CD4-positive, alpha-beta T cell treated with Interleukin-2 at 100 ng/mL for 4 hours (primary cell): ENCODE data around the gene LMCD1.

Experiments
- DNase-seq: peaks from one replicate; pipeline ENCODE4 v3.0.0-alpha.2; 2020; ENCODE audit warnings: low spot score

The LMCD1 gene

DNA sequence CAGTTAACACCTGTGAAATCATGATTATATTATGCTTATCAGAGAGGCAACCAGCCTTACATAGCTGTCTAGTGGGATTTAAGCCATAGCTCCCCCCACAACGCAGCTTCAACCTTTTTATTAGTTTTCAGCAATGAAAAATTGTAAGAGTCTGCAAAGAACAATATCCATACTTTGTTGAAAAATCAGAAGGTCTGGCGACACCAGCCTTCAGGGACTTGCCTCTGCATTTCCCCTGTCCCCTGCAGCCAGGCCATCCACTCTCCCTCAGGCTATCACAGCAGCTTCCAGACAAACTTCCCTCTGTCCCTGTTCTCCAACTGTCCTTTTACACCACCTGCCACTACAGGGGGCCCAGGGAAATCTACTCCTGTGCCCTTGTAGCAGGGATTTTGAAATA lies 83.0 kb downstream of the LMCD1 start:
- DNase-seq, result no peak

DNA sequence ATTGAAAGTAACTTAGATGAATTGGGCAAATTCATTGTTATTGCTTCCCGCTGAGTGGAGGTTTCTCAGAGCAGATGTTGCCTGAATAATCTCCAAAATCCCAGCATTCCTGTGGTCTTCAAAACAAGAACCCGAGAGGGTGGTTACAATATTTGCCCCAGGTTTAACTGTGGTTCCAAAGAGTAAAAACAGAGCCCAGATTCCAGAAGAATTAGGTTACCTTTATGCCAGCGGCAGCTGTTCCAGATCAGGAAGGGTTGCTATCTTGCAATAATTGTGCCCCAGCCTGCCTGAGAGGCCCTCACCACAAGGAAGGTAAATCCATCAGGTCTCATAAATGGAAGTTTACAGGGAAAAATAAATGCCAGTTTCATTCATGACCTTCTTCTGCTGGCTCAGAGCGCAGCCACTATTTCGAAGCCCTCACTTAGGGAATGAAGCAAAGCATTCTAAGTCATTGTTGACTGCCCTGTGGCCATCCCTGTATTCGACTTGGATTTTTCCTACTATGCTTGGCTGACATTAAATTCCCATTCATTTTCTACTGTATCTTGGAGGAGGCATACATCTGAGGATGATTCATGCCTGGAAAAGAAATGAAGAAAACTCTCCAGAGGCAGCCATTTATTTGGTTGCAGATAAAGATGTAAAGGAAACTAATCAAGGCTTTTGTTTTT lies 88.4 kb downstream of the LMCD1 start:
- DNase-seq, result no peak

DNA sequence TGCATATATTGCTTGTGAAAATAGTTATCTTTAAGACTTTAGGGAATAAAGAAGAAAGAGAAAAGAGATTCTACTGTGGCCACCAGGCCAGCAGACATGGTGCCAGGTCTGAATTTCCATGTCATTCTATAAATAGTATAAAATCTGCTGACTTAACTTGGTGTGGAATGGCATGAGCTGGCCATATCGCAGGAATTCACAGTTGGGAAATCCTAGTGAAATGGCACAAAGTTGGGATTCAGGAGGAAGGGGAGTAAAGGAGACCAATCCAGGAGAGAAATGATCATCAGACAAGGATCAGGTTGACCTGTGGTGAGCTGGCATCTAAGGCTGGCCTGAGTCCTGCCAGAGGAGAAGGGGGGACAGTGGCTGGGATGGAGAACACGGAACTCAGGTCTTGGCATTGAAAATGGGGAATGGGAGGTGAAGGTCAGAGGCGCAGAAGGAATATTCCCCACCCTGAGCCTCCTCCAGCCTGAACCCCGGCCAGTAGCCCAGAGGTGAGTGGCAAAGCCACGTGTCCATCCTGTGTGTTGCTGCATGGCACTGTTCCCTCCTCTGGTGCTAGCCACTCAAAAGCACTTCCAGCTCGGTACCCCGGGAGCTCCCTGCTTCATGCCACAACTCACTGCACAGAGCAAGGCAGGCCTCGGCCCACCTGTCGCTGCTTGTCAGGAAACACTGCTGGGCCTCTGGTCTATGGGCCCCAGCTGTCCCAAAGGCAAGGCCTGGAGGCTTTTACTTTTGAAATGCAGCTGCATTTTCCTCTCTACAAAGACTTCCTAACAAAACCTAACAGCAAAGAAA lies 91.6 kb downstream of the LMCD1 start:
- DNase-seq, result no peak

DNA sequence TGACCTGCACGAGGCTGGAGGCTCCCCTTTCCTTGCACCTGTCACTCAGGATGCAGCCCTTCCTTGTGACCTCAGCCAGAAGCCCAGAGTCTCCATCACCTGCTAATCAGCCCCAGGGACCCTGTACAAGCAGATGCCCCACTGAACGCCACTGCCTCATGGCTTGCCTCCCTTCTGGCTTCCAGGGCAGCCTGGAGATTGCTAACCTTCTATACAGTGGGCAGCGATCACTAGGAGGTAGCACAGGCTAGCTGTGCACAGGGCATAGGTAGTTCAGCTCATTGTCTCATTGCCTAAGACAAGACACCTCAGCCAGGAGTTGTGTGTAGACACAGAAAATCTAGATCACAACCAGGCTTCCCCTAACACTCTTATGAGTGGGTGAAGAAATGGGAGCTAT lies 93.6 kb downstream of the LMCD1 start:
- DNase-seq, result no peak

DNA sequence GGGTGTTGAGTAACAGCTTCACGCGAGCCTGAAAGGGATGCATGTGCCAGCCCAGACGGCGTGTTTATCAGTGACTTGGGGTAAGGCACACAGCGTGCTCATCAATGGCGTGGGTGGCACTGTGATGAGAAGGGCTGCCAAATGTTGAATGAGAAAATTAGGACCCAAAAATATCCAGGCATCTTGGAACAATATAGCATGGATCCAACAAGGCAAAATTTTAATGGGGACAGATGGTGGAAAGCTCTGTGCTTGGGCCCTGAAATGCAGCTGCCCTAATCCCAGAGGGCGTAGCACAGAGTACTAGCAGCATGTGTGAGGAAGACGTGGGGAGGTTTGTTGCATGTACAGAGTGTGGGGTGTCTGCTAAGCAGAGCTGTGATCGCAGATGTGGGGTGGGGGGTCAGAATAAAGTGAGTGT lies 94.1 kb downstream of the LMCD1 start:
- no peak for DNase-seq

DNA sequence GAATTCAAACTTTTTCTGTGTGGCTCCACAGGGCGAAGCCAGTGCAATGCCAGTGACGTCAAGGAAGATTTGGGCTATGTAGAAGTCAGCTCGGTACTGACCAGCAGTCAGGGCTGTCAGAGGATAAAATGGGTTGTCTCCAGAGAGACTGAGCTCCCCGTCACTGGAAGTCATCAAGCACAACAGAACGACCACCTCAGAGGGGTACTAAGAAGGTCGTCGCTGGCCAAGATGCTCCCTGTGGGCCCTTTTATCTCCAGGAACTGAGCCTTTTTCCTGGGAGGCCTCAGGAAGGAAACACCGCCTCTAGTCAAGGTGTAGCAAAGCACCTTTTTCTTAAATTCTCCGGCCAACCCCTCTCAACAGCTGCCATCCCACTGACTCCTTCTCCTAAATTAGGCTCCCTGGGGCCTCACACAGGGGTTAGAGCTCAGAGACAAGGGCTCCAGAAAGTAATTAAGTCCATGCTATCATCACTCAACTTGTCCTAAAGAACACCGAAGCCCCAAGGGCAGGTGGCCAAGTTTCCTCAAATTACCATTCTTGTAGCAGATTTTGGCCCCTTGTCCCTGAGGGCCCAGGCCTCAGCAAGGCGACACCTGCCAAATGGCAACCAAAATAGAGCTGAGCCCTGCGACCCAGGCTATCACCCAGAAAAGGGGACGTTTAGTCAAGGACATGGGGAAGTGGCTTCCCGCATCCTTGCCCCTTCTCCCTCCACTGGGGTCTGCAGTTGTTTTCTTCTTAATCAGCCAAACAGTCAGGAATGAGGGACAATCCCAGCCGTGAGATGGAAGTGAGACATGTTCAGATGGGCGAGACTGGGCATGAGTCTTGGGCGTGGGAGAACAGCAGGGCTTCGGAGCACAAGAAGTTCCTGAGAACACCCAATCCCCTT lies 94.9 kb downstream of the LMCD1 start:
- DNase-seq, result no peak

DNA sequence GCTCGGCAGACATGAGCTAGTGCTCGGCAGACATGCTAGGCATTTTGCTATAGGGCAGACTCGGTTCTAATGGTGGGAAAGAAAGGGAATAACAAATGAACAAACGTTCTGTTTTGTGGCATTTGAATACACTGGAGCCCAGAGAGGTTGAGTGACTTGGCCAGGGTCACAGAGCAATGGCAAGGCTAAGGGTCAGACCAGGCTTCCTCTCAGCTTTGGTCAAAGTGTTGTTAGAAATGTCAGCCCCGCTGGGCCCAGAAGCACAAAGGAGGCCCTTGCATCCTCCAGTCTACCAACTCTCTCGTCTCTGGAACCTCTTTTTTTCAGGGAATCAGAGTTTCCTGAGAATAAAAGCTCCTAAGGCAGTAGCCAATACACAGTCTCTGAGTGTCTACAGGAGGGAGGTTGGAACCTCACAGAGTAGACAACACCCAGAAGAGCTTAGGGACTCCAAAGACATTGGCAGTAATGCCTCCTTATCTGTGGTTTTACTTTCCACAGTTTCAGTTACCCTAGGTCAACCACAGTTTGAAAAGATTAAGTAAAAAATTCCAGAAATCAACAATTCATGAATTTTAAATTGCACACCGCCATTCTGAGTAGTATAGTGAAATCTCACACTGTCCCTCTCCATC lies 95.7 kb downstream of the LMCD1 start:
- DNase-seq, result no peak

DNA sequence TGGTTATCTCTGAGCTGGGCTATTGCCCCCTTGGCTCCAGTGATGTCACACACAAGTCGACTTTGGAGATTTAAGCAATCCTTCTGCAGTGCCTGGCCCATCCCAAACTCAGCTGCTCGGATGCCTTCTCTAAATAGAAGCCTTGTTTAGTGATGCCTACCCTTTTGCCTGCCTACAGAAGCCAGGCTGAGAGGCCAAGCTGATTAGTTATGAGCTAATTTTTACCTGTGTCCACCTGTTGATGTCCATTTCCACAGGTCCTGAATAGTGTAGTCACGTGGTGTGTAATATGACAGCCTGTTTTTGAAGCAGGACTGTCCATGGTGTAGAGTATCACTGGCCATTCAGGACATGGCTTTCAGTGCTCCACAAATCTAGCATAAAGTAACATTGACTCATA lies 97.5 kb downstream of the LMCD1 start:
- DNase-seq, result no peak

DNA sequence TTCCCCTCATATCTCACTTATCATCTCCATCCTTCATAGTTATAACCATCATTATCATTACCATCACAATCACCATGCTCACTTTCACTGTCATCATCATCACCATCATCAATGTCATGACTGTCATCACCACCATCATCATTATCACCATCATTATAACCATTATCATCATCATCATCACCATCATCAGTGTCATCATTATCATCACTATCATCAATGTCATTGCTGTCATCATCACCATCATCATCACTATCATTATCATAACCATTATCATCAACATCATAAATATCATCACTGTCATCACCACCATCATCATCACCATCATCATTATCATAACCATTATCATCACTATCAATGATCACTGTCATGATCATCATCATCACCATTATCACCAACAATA lies 98.8 kb downstream of the LMCD1 start:
- no peak for DNase-seq

DNA sequence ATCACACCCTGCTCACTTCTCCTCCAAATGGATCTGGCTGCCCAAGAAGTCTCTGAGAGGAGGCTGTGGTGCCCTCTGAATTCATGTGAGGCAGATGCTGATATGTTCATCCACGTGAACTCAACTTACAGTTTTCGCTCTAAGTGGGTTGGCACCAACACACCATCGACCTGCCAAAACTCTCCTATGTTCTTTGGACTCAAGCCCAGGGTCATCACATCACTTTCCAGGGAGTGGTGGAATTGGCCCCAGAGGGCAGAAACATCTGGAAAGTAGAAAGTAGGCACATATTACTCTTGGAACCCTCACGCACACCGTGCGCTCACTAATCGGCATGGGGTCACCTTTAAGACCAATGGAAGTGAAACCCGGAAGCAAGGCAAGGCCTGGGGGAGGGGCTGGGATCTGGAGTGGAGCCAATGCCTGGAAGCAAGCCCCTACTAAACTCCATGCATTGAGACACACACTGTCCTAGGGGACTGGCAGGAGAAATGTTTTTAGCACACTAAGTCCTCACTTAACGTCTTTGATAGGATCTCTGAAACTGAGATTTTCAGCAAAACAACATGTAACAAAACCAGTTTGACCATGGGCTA lies 101.6 kb downstream of the LMCD1 start:
- no peak for DNase-seq

DNA sequence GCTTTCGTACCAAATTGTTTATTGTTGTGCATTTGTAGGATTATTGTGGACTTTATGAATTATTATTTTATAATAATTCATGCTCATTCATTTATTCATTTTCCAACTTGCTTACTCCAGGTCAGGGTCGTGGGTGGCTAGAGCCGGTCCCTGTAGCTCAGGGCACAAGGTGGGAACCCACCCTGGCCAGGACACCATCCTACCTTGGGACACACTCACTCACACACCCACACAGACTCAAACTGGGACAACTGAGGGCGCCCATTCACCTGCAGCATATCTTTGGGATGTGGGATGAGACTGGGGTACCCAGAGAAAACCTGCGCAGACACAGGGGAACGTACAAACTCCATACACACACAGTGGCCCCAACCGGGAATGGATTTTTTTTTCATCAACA lies 102.4 kb downstream of the LMCD1 start:
- no peak for DNase-seq

DNA sequence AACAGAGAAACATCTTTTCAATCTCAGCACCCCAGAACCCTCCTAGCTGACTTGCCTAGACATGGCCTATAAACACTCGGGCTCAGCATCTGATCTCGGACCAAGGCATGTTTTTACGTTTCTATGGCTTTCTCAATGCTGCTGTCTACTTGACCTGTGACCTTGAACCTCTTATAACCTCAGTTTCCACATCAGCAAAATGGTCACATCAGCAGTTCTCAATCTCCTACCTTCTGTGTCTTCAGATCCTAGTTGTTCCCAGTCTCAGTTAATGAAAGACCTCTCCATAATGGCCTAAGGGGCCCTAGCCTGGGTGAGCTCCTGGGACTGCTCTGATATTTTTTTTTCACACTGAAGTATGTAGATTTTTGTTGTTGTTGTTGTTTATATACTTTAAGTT lies 103.4 kb downstream of the LMCD1 start:
- DNase-seq, result no peak

DNA sequence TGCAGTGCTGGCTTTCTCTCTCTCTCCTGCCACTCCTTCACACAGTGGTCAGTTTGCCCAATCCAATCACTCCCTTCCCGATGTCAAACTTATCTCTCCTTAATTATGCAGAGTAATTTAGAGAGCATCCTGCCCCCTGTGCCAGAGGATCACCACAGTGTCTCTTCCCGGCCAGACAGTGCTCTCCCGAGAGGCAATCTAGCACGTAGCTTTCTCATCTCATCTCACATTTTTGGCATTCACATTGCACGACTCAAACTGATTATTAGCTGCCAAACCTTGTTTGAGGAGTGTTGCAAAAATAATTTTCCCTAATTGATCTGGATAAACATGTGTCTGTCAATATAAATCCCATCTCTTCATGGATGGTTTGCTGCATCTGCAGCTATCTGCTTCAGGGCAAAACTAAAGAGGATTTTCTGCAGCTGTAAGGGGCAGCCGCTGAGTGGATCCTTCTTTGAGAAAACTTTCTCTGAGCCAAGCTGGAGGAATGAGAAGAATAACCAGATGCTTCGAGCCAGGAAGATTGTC lies 105.1 kb downstream of the LMCD1 start:
- DNase-seq, result no peak

DNA sequence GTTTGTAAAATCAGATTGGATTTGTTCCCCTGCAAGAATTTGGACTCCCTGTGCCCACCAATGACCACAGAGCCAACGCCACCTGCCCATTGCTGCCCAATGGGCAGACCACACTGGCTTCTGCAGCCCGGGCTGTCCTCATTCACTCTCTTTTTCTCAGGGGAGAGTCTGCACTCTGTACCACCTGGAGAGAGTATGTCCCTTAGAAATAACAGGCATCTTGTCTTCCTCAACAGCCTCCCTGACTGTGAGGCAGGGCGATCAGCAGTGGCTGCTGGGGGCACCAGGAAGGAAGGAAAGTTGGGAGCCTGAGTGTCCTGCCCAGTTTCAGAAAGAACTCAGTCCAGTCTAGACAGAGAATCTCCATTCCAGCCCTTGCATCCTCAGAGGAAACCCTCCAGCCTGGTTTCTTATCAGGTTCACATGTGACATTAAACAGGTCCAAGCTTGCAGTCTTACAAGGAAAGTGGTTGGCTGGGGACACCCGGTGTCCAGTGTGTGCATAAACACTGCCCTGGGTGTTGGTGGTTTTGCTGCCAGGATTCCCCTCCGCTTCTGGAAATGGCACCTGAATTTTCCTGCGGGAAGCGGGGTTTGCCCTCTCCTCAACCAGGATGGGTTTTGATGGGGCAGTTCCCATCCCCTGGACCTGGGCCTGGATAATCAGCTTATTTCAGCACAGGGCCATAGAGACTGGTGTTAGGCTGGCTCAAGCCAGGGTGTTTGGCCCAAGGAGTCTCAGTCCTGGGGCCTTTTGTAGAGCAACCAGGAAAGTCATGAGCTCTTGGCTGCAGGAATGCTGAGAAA lies 105.8 kb downstream of the LMCD1 start:
- no peak for DNase-seq

DNA sequence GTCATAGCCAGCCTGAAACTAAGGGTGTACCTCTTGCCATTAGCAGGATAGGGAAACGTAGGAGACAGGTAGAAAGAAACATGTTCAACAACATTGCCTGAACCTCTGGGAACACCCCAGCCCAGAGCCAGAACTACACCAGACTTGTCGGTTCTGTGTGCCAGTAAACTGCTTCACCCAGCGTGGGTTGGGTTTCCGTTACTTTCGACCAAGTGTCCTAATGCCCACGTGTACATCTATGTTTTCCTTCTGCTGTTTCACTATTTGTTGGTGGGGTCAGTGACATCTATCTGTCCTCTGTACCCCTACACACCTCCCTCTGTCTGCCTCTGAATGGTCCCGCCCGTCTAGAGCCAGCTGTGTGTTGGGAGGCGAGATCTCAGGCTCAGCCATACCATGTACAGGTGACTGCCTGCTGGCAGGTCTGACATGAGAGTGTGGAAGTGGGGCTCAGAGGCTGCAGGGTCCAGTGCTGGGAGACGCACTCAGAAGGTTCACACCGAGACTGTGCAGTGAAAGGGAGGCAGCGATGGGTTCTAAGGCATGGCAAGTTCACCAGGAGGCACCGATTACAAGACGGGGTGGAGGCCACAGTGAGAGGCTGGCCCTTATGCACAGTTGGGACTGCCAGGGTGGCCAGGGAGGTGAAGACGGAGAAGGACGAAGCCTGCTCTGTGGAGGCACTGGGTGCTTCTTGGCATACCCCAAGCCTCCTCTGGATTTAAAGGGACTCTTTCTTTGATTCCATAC lies 106.6 kb downstream of the LMCD1 start:
- DNase-seq, result no peak

DNA sequence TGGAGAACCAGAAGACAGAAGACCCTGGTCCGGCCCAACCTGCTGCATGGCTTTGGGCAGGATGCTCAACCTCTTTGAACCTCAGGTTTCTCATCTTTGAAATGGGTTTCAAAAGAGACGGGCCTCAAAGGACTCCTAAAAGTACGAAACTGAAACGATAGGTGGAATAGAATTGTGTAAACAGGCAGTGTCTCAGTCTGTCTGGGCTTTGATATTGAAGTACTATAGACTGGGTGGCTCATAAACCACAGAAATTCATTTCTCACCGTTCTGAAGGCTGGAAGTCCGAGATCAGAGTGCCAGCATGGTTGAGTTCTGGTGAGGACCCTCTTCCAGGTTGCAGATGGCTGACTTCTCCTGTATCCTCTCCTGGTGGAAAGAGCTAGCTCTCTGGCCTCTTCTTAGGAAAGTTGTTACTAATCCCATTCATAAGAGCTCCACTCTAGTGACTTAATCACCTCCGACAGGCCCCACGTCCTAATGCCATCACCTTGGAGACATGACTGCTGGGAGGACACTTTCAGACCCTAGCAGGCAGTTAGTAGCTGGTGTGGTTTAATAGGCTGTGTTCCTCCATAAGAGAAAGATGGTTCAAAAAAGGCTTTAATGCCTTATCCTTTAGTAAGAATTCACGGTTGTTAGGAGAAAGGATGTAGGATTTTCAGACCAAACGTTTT lies 107.3 kb downstream of the LMCD1 start:
- no peak for DNase-seq

DNA sequence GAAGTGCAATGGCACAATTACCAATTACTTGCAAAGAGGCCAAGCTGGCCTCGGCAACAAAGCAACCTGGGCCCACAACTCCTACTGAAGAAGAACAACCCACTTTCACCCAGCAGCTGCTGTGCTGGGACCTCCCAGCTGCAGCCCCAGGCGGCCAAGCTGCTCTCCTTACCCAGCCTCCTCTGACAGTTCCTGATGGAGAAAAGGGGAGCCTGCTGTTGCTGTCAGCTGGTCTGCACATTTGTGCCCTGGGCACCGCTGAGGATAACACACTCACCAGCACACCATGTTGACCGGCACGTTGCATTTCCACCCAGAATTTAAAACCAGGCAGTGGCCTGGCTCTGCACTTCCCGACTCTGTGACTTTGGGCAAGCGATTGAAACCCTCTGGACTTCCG lies 109.3 kb downstream of the LMCD1 start:
- DNase-seq, result no peak

DNA sequence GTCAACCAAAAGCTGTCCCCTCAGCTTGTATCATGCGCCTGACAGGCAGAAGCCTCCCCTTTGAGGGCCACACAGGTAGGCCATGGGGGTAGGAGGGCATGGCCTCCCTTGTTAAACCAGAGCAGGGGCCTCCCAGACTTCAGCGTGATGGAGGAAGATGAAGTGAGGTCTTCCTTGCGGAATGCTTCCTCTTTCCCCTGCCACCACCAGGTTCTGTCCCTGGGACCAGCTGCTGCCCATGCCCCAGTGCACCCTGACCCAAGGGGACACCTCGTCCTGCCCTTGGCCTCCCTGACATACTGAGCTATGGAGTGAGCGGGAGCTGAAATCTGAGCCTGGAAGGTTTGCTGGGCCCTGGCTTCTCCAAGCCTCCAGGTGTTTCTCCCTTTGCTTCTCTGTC lies 116.3 kb downstream of the LMCD1 start:
- DNase-seq, result no peak

DNA sequence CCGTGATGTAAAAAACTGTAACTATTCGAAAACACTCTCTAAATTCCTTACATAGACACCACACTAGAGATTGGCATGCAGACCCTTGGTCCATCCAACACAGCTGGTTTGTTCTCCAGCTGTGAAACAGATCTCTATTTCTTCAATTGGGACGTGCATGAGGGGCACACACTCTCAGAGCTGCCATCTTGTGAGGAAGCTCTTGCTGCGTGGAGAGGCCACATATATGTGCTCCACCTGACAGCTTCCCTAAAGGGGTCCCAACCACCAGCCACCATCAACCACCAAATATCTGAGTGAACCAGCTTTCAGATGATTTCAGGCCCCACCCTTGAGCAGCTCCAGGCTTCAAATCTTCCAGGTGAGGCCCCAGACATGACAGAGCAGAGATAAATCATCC lies 117.3 kb downstream of the LMCD1 start:
- DNase-seq, result no peak
